IPS-20b (cell line): ENCODE results near the gene MBOAT2.

Experiments
- H3K27ac ChIP-seq: one replicate; pipeline ENCODE4 v1.5.1; 2013; ENCODE audit warnings: low read length
- H3K27me3 ChIP-seq: 2 replicates; pipeline ENCODE4 v1.6.1; 2013; ENCODE audit warnings: mild to moderate bottlenecking, low read length, inconsistent platforms; ENCODE audit not compliant: insufficient read depth
- H3K36me3 ChIP-seq: 2 replicates; pipeline ENCODE4 v1.6.1; 2013; ENCODE audit warnings: low read depth, mild to moderate bottlenecking, inconsistent platforms, low read length, moderate library complexity; ENCODE audit not compliant: insufficient read depth
- H3K4me1 ChIP-seq: 2 replicates; pipeline ENCODE4 v1.6.1; 2013; ENCODE audit warnings: mild to moderate bottlenecking, control low read depth, inconsistent platforms, low read length, moderate library complexity; ENCODE audit not compliant: insufficient read depth
- H3K4me3 ChIP-seq: 2 replicates; pipeline ENCODE4 v1.5.1; 2013; ENCODE audit warnings: mild to moderate bottlenecking, low read length, inconsistent platforms
- H3K9ac ChIP-seq: 2 replicates; pipeline ENCODE4 v1.6.1; 2013; ENCODE audit warnings: low read depth, mild to moderate bottlenecking, inconsistent platforms, low read length, moderate library complexity
- H3K9me3 ChIP-seq: 2 replicates; pipeline ENCODE4 v1.6.1; 2013; ENCODE audit warnings: mild to moderate bottlenecking, low read depth, low read length, inconsistent platforms; ENCODE audit not compliant: insufficient read depth

MBOAT2 gene

DNA sequence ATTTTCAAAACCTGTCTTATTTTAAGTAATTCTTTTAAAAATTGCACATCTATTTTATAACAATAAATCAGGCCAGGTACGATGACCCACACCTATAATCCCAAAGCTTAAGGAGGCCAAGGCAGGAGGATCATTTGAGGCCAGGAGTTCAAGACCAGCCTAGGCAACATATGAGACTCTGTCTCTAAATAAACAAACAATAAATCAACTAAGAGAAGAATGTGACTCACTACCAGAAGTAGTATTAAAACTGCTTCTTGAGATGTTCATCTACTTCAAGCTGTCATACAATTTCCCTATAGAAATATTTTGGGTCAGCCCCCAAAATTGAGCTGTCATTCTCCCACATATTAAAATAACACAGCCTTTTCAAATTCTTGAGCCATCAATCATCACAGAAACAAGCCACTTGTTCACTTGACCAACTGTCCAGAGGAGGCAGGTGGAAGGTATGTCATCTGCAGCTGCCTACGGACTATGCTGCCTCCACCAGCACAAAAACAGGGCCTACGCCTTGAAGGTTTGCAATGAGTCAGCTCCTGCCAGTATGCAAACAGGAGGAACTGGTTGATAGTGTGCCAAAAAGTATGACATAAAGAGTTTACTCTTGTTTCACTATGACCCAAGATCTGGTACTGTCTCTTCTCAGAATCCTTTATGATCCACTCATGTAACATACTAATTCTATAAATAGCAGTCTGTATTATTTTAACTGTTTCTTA is 199.7 kb downstream of the MBOAT2 start:
- Histone ChIP-seq H3K27ac (no peak overlapping the region), H3K27me3 (no peaks in the 10 kb centered on the region), H3K9me3 (no peaks in the 10 kb centered on the region), H3K9ac (no peak overlapping the region), H3K4me3 (no peak overlapping the region), H3K36me3 (peaks cover 11% of the 10 kb centered on the region), H3K4me1 (no peaks in the 10 kb centered on the region)

DNA sequence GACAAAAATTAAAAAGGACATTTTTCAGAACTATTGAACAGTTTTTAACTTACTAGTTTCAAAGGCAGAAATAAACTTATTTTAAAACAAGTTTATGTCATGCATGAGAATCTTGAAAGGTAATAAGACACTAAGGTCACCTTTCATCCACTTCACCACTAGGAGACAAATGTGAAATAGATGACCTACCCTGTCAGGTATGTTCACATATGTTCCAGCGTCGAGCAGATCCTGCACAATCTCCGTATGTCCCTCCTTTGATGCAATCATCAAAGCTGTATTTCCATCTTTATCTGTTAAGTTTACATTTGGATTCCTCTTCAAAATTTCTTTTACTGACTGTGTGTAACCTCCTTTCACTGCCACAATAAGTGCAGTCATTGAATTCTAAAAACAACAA is 200.7 kb downstream of the MBOAT2 start:
- Histone ChIP-seq H3K36me3 (peaks cover 11% of the 10 kb centered on the region), H3K27me3 (no peaks in the 10 kb centered on the region), H3K4me3 (no peak overlapping the region), H3K9ac (no peak overlapping the region), H3K9me3 (no peaks in the 10 kb centered on the region), H3K4me1 (no peaks in the 10 kb centered on the region), H3K27ac (no peak overlapping the region)
